ENCODE measurements around the gene PLEKHA1.

PLEKHA1 gene

DNA sequence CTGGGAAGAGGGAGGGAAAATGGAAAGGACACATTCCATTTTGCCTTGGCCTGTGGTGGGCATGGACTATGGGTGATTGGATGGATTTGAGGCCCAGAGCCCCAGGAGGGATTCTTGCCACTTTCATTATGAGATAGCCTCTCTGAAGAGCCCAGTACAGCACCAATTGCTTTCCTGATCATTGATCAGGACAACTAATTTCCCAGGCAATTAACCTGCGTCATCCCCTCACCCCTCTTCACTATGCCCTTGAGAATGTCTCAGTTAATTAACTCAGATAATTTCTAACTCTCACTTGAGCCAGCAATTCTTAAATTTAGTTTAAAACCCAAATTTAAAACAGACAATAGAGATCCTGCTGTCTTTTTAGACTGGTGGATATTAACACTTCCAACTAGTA is 13.5 kb upstream of the PLEKHA1 start:
- no peaks in the 10 kb centered on the region for H3F3A ChIP-seq (ENCODE audit: insufficient read depth, low read length)
- TF ChIP-seq, protein P1, sequence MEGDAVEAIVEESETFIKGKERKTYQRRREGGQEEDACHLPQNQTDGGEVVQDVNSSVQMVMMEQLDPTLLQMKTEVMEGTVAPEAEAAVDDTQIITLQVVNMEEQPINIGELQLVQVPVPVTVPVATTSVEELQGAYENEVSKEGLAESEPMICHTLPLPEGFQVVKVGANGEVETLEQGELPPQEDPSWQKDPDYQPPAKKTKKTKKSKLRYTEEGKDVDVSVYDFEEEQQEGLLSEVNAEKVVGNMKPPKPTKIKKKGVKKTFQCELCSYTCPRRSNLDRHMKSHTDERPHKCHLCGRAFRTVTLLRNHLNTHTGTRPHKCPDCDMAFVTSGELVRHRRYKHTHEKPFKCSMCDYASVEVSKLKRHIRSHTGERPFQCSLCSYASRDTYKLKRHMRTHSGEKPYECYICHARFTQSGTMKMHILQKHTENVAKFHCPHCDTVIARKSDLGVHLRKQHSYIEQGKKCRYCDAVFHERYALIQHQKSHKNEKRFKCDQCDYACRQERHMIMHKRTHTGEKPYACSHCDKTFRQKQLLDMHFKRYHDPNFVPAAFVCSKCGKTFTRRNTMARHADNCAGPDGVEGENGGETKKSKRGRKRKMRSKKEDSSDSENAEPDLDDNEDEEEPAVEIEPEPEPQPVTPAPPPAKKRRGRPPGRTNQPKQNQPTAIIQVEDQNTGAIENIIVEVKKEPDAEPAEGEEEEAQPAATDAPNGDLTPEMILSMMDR (IDR thresholded peaks at IDR 0.05; ENCODE audit: low read length), result no peak
- no peak for TF ChIP-seq EZH2 (IDR thresholded peaks at IDR 0.05; ENCODE audit: borderline replicate concordance, low read length)
- H3K27me3 ChIP-seq (ENCODE audit: insufficient read depth, low read length), result no peaks in the 10 kb centered on the region
- no peaks in the 10 kb centered on the region for H3K4me1 ChIP-seq (ENCODE audit: insufficient read depth, low read length, severe bottlenecking)
- no peaks in the 10 kb centered on the region for H3K9me2 ChIP-seq (ENCODE audit: low read depth, low read length)
- no peak overlapping the region for H3K4me3 ChIP-seq (ENCODE audit: low read depth, low read length, poor library complexity, severe bottlenecking)
- H2AFZ ChIP-seq (ENCODE audit: low read length), result no peak overlapping the region
- no peaks in the 10 kb centered on the region for H3K36me3 ChIP-seq (ENCODE audit: insufficient read depth, low read length)
- no peak overlapping the region for H3K27ac ChIP-seq (ENCODE audit: low read depth, low read length, poor library complexity, severe bottlenecking)
- no peaks in the 10 kb centered on the region for H3K79me2 ChIP-seq (ENCODE audit: insufficient read depth, low read length)
- H4K20me1 ChIP-seq (ENCODE audit: insufficient read depth, low read length), result no peaks in the 10 kb centered on the region
- no peak overlapping the region for H3K9ac ChIP-seq (ENCODE audit: low read length)
- H3K4me2 ChIP-seq (ENCODE audit: low read length), result no peak overlapping the region
- no peaks in the 10 kb centered on the region for H3K9me3 ChIP-seq (ENCODE audit: low read length)

DNA sequence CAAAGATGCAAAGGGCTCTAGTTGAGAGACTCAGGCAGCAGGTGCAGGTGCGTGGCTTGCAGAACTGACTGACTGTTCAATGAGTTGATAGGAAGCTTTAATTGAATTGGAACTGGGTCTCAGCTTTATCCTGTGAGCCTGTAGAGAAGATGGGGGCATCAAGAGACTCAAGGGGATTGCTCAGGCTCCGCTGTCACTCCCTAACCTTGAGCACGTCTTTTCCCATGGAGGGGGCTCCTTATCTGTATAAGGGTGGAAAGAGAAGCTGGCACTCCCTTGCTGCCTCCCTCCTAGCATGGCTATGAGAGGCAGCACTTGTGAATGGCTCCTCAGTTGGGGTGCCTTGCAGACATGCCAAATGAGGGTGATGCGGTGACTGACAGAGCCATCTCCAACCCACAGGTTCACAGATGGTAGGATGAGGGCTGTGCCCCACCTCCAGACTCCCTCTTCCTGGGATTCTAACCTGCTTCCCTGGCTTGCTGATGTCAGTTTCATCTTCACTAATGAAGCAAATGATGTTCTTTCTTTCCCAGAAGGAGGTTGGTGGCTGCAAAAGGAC is 12.4 kb upstream of the PLEKHA1 start:
- TF ChIP-seq EZH2 (IDR thresholded peaks at IDR 0.05; ENCODE audit: borderline replicate concordance, low read length), result no peak
- TF ChIP-seq, protein P1 (IDR thresholded peaks at IDR 0.05; ENCODE audit: low read length), result no peak
- no peaks in the 10 kb centered on the region for H3K9me3 ChIP-seq (ENCODE audit: low read length)
- no peaks in the 10 kb centered on the region for H3K79me2 ChIP-seq (ENCODE audit: insufficient read depth, low read length)
- no peak overlapping the region for H3K27ac ChIP-seq (ENCODE audit: low read depth, low read length, poor library complexity, severe bottlenecking)
- H3K9ac ChIP-seq (ENCODE audit: low read length), result no peak overlapping the region
- H2AFZ ChIP-seq (ENCODE audit: low read length), result no peak overlapping the region
- no peak overlapping the region for H3K4me2 ChIP-seq (ENCODE audit: low read length)
- H3F3A ChIP-seq (ENCODE audit: insufficient read depth, low read length), result no peaks in the 10 kb centered on the region
- no peaks in the 10 kb centered on the region for H3K4me1 ChIP-seq (ENCODE audit: insufficient read depth, low read length, severe bottlenecking)
- no peak overlapping the region for H3K4me3 ChIP-seq (ENCODE audit: low read depth, low read length, poor library complexity, severe bottlenecking)
- H4K20me1 ChIP-seq (ENCODE audit: insufficient read depth, low read length), result no peaks in the 10 kb centered on the region
- H3K9me2 ChIP-seq (ENCODE audit: low read depth, low read length), result no peaks in the 10 kb centered on the region
- no peaks in the 10 kb centered on the region for H3K27me3 ChIP-seq (ENCODE audit: insufficient read depth, low read length)
- H3K36me3 ChIP-seq (ENCODE audit: insufficient read depth, low read length), result no peaks in the 10 kb centered on the region

DNA sequence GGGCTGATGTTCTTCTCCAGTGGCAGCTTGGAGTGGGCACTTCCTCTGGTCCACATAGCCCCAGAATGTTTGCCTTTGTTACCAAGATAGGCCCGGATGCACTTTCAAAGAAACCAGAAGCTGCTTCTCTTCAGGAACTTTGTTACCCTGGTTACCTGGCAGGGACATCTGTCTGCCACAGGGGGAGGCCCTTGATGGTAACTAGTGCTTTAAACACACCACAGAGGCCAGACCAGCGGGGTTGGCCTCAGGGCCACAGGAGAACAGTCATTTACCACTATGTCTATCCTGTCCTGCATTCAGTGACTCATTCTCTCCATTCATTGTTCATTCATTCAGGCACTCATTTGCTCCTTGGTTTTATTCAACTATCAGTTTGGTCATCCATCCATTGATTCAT is 11.9 kb upstream of the PLEKHA1 start:
- Histone ChIP-seq H3K9me3 (ENCODE audit: low read length) (no peaks in the 10 kb centered on the region), H3K27ac (ENCODE audit: low read depth, low read length, poor library complexity, severe bottlenecking) (no peak overlapping the region), H3K4me3 (ENCODE audit: low read depth, low read length, poor library complexity, severe bottlenecking) (no peak overlapping the region), H3K79me2 (ENCODE audit: insufficient read depth, low read length) (no peaks in the 10 kb centered on the region), H3K9me2 (ENCODE audit: low read depth, low read length) (no peaks in the 10 kb centered on the region), H4K20me1 (ENCODE audit: insufficient read depth, low read length) (no peaks in the 10 kb centered on the region), H2AFZ (ENCODE audit: low read length) (no peak overlapping the region), H3F3A (ENCODE audit: insufficient read depth, low read length) (no peaks in the 10 kb centered on the region), H3K27me3 (ENCODE audit: insufficient read depth, low read length) (no peaks in the 10 kb centered on the region), H3K4me2 (ENCODE audit: low read length) (no peak overlapping the region), H3K36me3 (ENCODE audit: insufficient read depth, low read length) (no peaks in the 10 kb centered on the region), H3K4me1 (ENCODE audit: insufficient read depth, low read length, severe bottlenecking) (no peaks in the 10 kb centered on the region), H3K9ac (ENCODE audit: low read length) (no peak overlapping the region)
- TF ChIP-seq, protein P1 (IDR thresholded peaks at IDR 0.05; ENCODE audit: low read length), result no peak
- TF ChIP-seq EZH2 (IDR thresholded peaks at IDR 0.05; ENCODE audit: borderline replicate concordance, low read length), result no peak

Data from OCI-LY1 (cell line).